ENCODE results near the gene IQSEC3.

Gene IQSEC3

GRCh38 chr12:140162-140561 lies 73.6 kb downstream of the IQSEC3 start:
- no peak for TF ChIP-seq JUND (IDR thresholded peaks at IDR 0.05; ENCODE audit: low read depth)
- in situ Hi-C loops (cut with HindIII; ENCODE audit: low pct_unique_long_range_greater_than_20kb, low sequenced_read_pairs): no loop called here
- DNase-seq (ENCODE audit: low read depth in 1 of 2, low spot score in 1 of 2): no peak

- in situ Hi-C loops (cut with HindIII; ENCODE audit: low pct_unique_long_range_greater_than_20kb, low sequenced_read_pairs): no loop called here
- no peak for TF ChIP-seq JUND (IDR thresholded peaks at IDR 0.05; ENCODE audit: low read depth)
- no peak for DNase-seq (ENCODE audit: low read depth in 1 of 2, low spot score in 1 of 2)
These were observed 77.5 kb downstream of the IQSEC3 start for GRCh38 chr12:143964-144649.

GRCh38 chr12:144650-145284 lies 78.2 kb downstream of the IQSEC3 start:
- no peak for DNase-seq (ENCODE audit: low read depth in 1 of 2, low spot score in 1 of 2)
- in situ Hi-C loops (cut with HindIII; ENCODE audit: low pct_unique_long_range_greater_than_20kb, low sequenced_read_pairs): no loop called here
- TF ChIP-seq JUND (IDR thresholded peaks at IDR 0.05; ENCODE audit: low read depth): no peak

- no peak for DNase-seq (ENCODE audit: low read depth in 1 of 2, low spot score in 1 of 2)
- no peak for TF ChIP-seq JUND (IDR thresholded peaks at IDR 0.05; ENCODE audit: low read depth)
- in situ Hi-C loops (cut with HindIII; ENCODE audit: low pct_unique_long_range_greater_than_20kb, low sequenced_read_pairs): no loop called here
These were observed 78.9 kb downstream of the IQSEC3 start for GRCh38 chr12:145369-145960.

GRCh38 chr12:147242-147641 lies 80.7 kb downstream of the IQSEC3 start:
- in situ Hi-C loops (cut with HindIII; ENCODE audit: low pct_unique_long_range_greater_than_20kb, low sequenced_read_pairs): no loop called here
- TF ChIP-seq JUND (IDR thresholded peaks at IDR 0.05; ENCODE audit: low read depth): no peak
- no peak for DNase-seq (ENCODE audit: low read depth in 1 of 2, low spot score in 1 of 2)

GRCh38 chr12:148676-149416 lies 82.3 kb downstream of the IQSEC3 start:
- in situ Hi-C loops (cut with HindIII; ENCODE audit: low pct_unique_long_range_greater_than_20kb, low sequenced_read_pairs): no loop called here
- TF ChIP-seq JUND (IDR thresholded peaks at IDR 0.05; ENCODE audit: low read depth): no peak
- DNase-seq (ENCODE audit: low read depth in 1 of 2, low spot score in 1 of 2): no peak

- in situ Hi-C loops (cut with HindIII; ENCODE audit: low pct_unique_long_range_greater_than_20kb, low sequenced_read_pairs): no loop called here
- TF ChIP-seq JUND (IDR thresholded peaks at IDR 0.05; ENCODE audit: low read depth): no peak
These were observed 85.0 kb downstream of the IQSEC3 start for GRCh38 chr12:151579-151978.

GRCh38 chr12:152440-152839 lies 85.9 kb downstream of the IQSEC3 start:
- in situ Hi-C loops (cut with HindIII; ENCODE audit: low pct_unique_long_range_greater_than_20kb, low sequenced_read_pairs): no loop called here
- no peak for DNase-seq (ENCODE audit: low read depth in 1 of 2, low spot score in 1 of 2)
- TF ChIP-seq JUND (IDR thresholded peaks at IDR 0.05; ENCODE audit: low read depth): no peak

More at GRCh38 chr12:151579-151978, 85.0 kb downstream of the IQSEC3 start:
- no peak for DNase-seq (ENCODE audit: low read depth in 1 of 2, low spot score in 1 of 2)

- in situ Hi-C loops (cut with HindIII; ENCODE audit: low pct_unique_long_range_greater_than_20kb, low sequenced_read_pairs): no loop called here
- TF ChIP-seq JUND (IDR thresholded peaks at IDR 0.05; ENCODE audit: low read depth): no peak
- DNase-seq (ENCODE audit: low read depth in 1 of 2, low spot score in 1 of 2): peak; percentile 56 to 75
These were observed 86.6 kb downstream of the IQSEC3 start for GRCh38 chr12:153080-153746.

GRCh38 chr12:154058-154457 lies 87.5 kb downstream of the IQSEC3 start:
- DNase-seq (ENCODE audit: low read depth in 1 of 2, low spot score in 1 of 2): no peak
- in situ Hi-C loops (cut with HindIII; ENCODE audit: low pct_unique_long_range_greater_than_20kb, low sequenced_read_pairs): no loop called here
- TF ChIP-seq JUND (IDR thresholded peaks at IDR 0.05; ENCODE audit: low read depth): no peak

- no peak for DNase-seq (ENCODE audit: low read depth in 1 of 2, low spot score in 1 of 2)
- in situ Hi-C loops (cut with HindIII; ENCODE audit: low pct_unique_long_range_greater_than_20kb, low sequenced_read_pairs): no loop called here
- no peak for TF ChIP-seq JUND (IDR thresholded peaks at IDR 0.05; ENCODE audit: low read depth)
These were observed 88.4 kb downstream of the IQSEC3 start for GRCh38 chr12:155006-155405.

- no peak for DNase-seq (ENCODE audit: low read depth in 1 of 2, low spot score in 1 of 2)
- in situ Hi-C loops (cut with HindIII; ENCODE audit: low pct_unique_long_range_greater_than_20kb, low sequenced_read_pairs): no loop called here
- no peak for TF ChIP-seq JUND (IDR thresholded peaks at IDR 0.05; ENCODE audit: low read depth)
These were observed 89.1 kb downstream of the IQSEC3 start for GRCh38 chr12:155646-156045.
